NCI-H1436 (cell line): Measurements from ENCODE around the gene VANGL1.

Source experiments
- DNase-seq: peaks from one replicate; lab custom pipeline; 2025; lab: John Stamatoyannopoulos, UW

The VANGL1 gene

DNA sequence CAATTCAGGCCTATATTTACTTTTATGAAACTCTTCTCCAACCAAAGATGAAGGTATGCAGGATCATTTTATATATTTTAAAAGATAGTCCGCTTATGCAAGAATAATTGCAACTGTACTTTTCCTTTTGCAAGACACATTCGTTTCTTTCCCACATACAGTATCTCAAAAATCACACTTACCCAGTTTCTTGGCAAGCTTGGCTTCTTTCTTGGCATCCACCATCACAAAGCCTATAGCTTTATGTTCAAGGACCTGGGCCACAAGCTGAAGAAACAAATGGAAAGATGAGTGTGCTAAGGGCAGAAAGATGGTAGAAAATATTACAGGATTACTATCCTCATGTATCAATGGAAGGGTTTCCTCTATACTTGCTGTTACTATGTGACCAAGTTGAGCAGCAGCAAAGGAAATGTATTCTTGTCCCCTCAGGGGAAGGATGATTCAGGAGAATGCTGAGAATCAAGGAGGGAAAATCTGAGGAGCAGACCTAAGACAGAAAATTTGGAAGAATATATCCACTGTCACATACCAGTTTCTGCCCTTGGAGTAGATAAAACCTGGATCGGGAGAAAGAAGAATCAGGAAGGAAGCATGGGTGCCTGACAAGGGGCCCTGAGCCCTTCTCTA is 103.0 kb downstream of the VANGL1 start:
- no peak for DNase-seq

DNA sequence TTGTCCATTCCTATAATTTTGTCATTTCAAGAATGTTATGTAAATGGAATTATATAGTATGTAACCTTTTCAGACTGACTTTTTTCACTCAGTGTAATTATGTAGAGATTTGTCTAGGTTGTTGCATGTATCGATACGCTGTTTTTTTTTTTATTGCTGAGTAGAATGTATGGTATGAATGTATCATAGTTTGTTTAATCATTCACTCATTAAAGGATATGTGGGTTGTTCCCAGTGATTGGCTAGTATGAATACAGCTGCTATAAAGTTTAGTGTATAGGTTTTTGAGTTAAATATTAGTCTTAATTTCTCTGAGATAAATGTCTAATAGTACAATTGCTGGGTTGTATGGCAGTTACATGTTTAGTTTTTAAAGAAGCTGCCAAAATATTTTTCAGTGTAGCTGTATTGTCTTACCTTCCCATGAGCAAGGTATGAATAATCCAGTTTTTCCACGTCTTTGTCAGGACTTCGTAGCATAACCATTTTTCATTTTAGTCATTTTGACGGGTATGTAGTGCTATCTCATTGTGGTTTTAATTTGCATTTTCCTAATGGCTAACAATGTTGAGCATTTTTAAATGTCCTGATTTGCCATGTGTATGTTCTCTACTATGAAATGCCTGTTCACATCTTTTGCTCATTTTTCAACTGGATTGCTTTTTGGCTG is 104.4 kb downstream of the VANGL1 start:
- no peak for DNase-seq
